Endothelial cell of umbilical vein (primary cell): ENCODE data around the gene SLC38A9. TPM values are rescaled to one million over a fixed set of nuclear protein-coding genes. Genes with fewer than 3 reads are reported as not detected.

Source experiments
- BruUV-seq: library from RNA; stranded (reverse); fragments of 400-500 nt; replicated peaks from 2 replicates; lab custom pipeline; 2021; lab: Mats Ljungman, UMichigan
- CTCF ChIA-PET: fragments of 300-600, 350-600 bp; sonication (Branson Sonifier 250); formaldehyde crosslinking; loops from one replicate; lab custom pipeline; 2021; ENCODE audit warnings: antibody characterized with exemption, inconsistent platforms; lab: Charles Lee
- POLR2A ChIA-PET: fragments of 300-600, 350-600 bp; sonication (Branson Sonifier 250); formaldehyde crosslinking; loops from one replicate; lab custom pipeline; 2021; ENCODE audit warnings: antibody characterized with exemption, inconsistent platforms; lab: Charles Lee
- DNase-seq: peaks from one replicate; pipeline ENCODE4 v3.0.0-alpha.2; 2011; ENCODE audit warnings: low read depth, low spot score
- FAIRE-seq: peaks from 2 replicates; lab custom pipeline; 2011; peaks lifted over from hg19 to GRCh38; lab: Jason Lieb, UNC
- H2AFZ ChIP-seq: 2 replicates; pipeline ENCODE4 v1.6.0; 2012; ENCODE audit warnings: low read depth, low read length, control low read depth, inconsistent platforms
- H3K27ac ChIP-seq: 2 replicates; pipeline ENCODE4 v1.5.1; 2011; ENCODE audit warnings: low read depth, mild to moderate bottlenecking, control low read depth, low read length, moderate library complexity; ENCODE audit not compliant: insufficient read depth
- H3K27me3 ChIP-seq, 2 experiments: 2 replicates each; pipeline versions ENCODE4 v1.6.0 to v1.6.1; 2011; ENCODE audit warnings: low read length in 2 of 2, mixed read lengths in 1 of 2; ENCODE audit not compliant: control insufficient read depth in 2 of 2, insufficient read depth in 2 of 2
- H3K36me3 ChIP-seq, 2 experiments: 2 replicates in 1 of 2; 3 replicates in 1 of 2; pipeline ENCODE4 v1.5.1; 2011; ENCODE audit warnings: low read length in 2 of 2, mild to moderate bottlenecking in 1 of 2, moderate library complexity in 1 of 2; ENCODE audit not compliant: control insufficient read depth in 2 of 2, insufficient read depth in 2 of 2; ENCODE audit errors: extremely low read depth in 1 of 2
- H3K4me1 ChIP-seq: 3 replicates; pipeline ENCODE4 v1.5.1; 2011; ENCODE audit warnings: mild to moderate bottlenecking, low read length; ENCODE audit not compliant: control insufficient read depth, insufficient read depth; ENCODE audit errors: extremely low read depth
- H3K4me2 ChIP-seq: 2 replicates; pipeline ENCODE4 v1.6.1; 2011; ENCODE audit warnings: low read length, control low read depth, mixed read lengths; ENCODE audit not compliant: insufficient read depth
- H3K4me3 ChIP-seq, 3 experiments: fragments of 200-600 bp in 1 of 3; sonication (generic), shearing (Covaris generic) in 1 of 3; replicated peaks in 1 of 3; 2 replicates each; pipeline ENCODE4 v1.5.1; 2011 to 2016; ENCODE audit warnings: control low read depth in 3 of 3, low read length in 3 of 3, mild to moderate bottlenecking in 2 of 3, inconsistent platforms in 1 of 3, low read depth in 1 of 3, moderate library complexity in 1 of 3; ENCODE audit not compliant: insufficient read depth in 1 of 3
- H3K79me2 ChIP-seq: 2 replicates; pipeline ENCODE4 v1.6.0; 2012; ENCODE audit warnings: low read length, inconsistent platforms; ENCODE audit not compliant: control insufficient read depth, insufficient read depth
- H3K9ac ChIP-seq: replicated peaks from 2 replicates; pipeline ENCODE3; 2011; ENCODE audit warnings: low read length, control low read depth; ENCODE audit not compliant: insufficient read depth; ENCODE audit errors: extremely low read depth
- H3K9me1 ChIP-seq: replicated peaks from 3 replicates; pipeline ENCODE4 v1.6.0; 2011; ENCODE audit warnings: mild to moderate bottlenecking, low read length; ENCODE audit not compliant: control insufficient read depth, insufficient read depth; ENCODE audit errors: extremely low read depth
- H3K9me3 ChIP-seq: replicated peaks from 2 replicates; pipeline ENCODE4 v1.5.1; 2012; ENCODE audit warnings: low read length, inconsistent platforms; ENCODE audit not compliant: control insufficient read depth, insufficient read depth
- H4K20me1 ChIP-seq: replicated peaks from 2 replicates; pipeline ENCODE3; 2011; ENCODE audit warnings: mild to moderate bottlenecking, low read length; ENCODE audit not compliant: control insufficient read depth, insufficient read depth; ENCODE audit errors: extremely low read depth
- CTCF ChIP-seq, 2 donors: IDR thresholded peaks; 1 replicate in 1 of 2; 2 replicates in 1 of 2; pipeline ENCODE4 v1.5.1; 2011; ENCODE audit warnings: low read length in 2 of 2, mild to moderate bottlenecking in 2 of 2, moderate library complexity in 2 of 2, control low read depth in 1 of 2, inconsistent platforms in 1 of 2, low read depth in 1 of 2; ENCODE audit not compliant: insufficient read depth in 1 of 2; ENCODE audit errors: extremely low read depth in 1 of 2
- EZH2 ChIP-seq: IDR thresholded peaks from 2 replicates; pipeline ENCODE4 v1.6.1; 2012; ENCODE audit warnings: borderline replicate concordance, low read depth, mild to moderate bottlenecking, moderate library complexity, low read length, inconsistent platforms; ENCODE audit not compliant: severe bottlenecking
- FOS ChIP-seq: IDR thresholded peaks from 2 replicates; pipeline ENCODE4 v1.6.1; 2011; ENCODE audit warnings: mild to moderate bottlenecking, low read length, moderate library complexity, borderline replicate concordance; ENCODE audit not compliant: insufficient read depth
- GATA2 ChIP-seq: IDR thresholded peaks from 2 replicates; pipeline ENCODE4 v1.7.0; 2011; ENCODE audit warnings: low read depth, mild to moderate bottlenecking, moderate library complexity, mixed read lengths, low read length; ENCODE audit not compliant: insufficient read length, insufficient read depth
- JUN ChIP-seq: IDR thresholded peaks from 2 replicates; pipeline ENCODE4 v1.6.1; 2011; ENCODE audit warnings: borderline replicate concordance, low read depth; ENCODE audit not compliant: insufficient read length, insufficient read depth
- MAX ChIP-seq: IDR thresholded peaks from 2 replicates; pipeline ENCODE4 v1.6.1; 2011; ENCODE audit not compliant: insufficient read depth, insufficient read length
- MYC ChIP-seq: IDR thresholded peaks from one replicate; pipeline ENCODE4 v1.6.1; 2011; ENCODE audit warnings: mild to moderate bottlenecking, low read depth, low read length
- POLR2A ChIP-seq: IDR thresholded peaks from 2 replicates; pipeline ENCODE4 v1.6.1; 2012; ENCODE audit warnings: low read depth, mild to moderate bottlenecking, control low read depth, low read length
- POLR2AphosphoS5 ChIP-seq: IDR thresholded peaks from 2 replicates; pipeline ENCODE4 v1.6.1; 2012; ENCODE audit warnings: low read depth, mild to moderate bottlenecking, control low read depth, low read length, moderate library complexity; ENCODE audit not compliant: insufficient read depth
- dilution Hi-C: fragments of 300-500 bp; cut with MboI; formaldehyde crosslinking; loops from one replicate; pipeline ENCODE4 v1.15.0; 2019; ENCODE audit warnings: low sequenced_read_pairs; ENCODE audit not compliant: extremely low pct_ligation_motif_present
- intact Hi-C: fragments of 100-400 bp; cut with micrococcal nuclease; formaldehyde crosslinking; loops from one replicate; pipeline ENCODE4 v1.10.0; 2022
- polyA plus RNA-seq, 4 experiments: library from polyadenylated mRNA; depleted of rRNA in 3 of 4; stranded (reverse) in 3 of 4; unstranded in 1 of 4; fragments of >200 nt; gene quantifications; 2 replicates each; pipeline versions ENCODE4 v1.2.1 to v1.2.3, GENCODE V29; 2011 to 2012; ENCODE audit warnings: missing spikeins in 1 of 4
- total RNA-seq: library from RNA; stranded (reverse); gene quantifications from 2 replicates; pipeline ENCODE4 v1.2.3, GENCODE V29; 2021

Gene SLC38A9
- total and polyA plus RNA-seq, 2 donors (not counting 3 experiments of a cell fraction or from before 2014, with no cell fraction given) = 14.1 to 24.9 TPM

- TF ChIP-seq JUN (no peak), GATA2 (no peak), POLR2A (no peak), MYC (no peak), POLR2AphosphoS5 (no peak), FOS (no peak), EZH2 (no peak), CTCF (IDR thresholded peaks at IDR 0.05; ENCODE audit: extremely low read depth in 1 of 2, insufficient read depth in 1 of 2, low read depth in 1 of 2, low read length in 2 of 2) (no peak), MAX (no peak)
- FAIRE-seq (no peak), DNase-seq (no peak)
- H3K9me1 ChIP-seq = no peaks in the 10 kb centered on the region
- dilution Hi-C loops = no loop called here
- H3K9ac ChIP-seq = no peak overlapping the region
- no peak overlapping the region for H3K4me2 ChIP-seq
- H3K9me3 ChIP-seq = no peaks in the 10 kb centered on the region
- ChIA-PET POLR2A (interaction anchor here (0.7 kb wide), 1 partner anchor 1368 kb away, joined by 4 read pairs; no protein-coding TSS in a partner anchor), CTCF (interaction anchor here (5.1 kb wide), 1 partner anchor 12 kb away, joined by 27 read pairs; no protein-coding TSS in a partner anchor)
- no peaks in the 10 kb centered on the region for H3K4me1 ChIP-seq
- H4K20me1 ChIP-seq = no peaks in the 10 kb centered on the region
- intact Hi-C loops = no loop called here
- no peak overlapping the region for H2AFZ ChIP-seq
- no peak overlapping the region for H3K27ac ChIP-seq
- no peaks in the 10 kb centered on the region for H3K36me3 ChIP-seq
- no peak overlapping the region for H3K4me3 ChIP-seq
- BruUV-seq = no TSS peak
- no peaks in the 10 kb centered on the region for H3K27me3 ChIP-seq
- no peaks in the 10 kb centered on the region for H3K79me2 ChIP-seq
These were observed 32.6 kb downstream of the SLC38A9 start for GRCh38 chr5:55679556-55679955.
